ENCODE measurements around the gene RIMS4.
"Not testable (repeated sequence)": the region's sequence is repeated elsewhere in the genome, so short reads cannot be mapped to it uniquely, and the experiment has no call there.

The RIMS4 gene

DNA sequence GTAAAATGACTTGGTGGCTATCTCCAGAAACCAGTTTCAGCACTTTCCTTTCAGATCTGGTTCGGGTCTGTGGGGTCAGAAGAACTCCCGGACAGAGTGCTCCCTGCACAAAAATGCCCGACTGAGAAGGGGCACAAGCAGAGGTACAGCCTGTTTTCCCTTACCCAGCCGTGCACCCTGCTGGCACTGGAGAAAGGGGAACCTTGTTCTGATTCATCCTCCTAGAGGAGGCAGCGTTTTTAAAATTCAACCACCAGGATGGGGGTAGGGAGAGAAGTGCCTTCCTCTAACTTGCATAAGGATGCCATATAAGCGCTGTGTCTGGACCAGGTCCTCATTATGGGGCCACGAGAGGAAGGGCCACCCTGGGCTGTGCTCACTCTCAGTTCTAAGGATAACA is 17.6 kb downstream of the RIMS4 start:
- no peak for DNase-seq

DNA sequence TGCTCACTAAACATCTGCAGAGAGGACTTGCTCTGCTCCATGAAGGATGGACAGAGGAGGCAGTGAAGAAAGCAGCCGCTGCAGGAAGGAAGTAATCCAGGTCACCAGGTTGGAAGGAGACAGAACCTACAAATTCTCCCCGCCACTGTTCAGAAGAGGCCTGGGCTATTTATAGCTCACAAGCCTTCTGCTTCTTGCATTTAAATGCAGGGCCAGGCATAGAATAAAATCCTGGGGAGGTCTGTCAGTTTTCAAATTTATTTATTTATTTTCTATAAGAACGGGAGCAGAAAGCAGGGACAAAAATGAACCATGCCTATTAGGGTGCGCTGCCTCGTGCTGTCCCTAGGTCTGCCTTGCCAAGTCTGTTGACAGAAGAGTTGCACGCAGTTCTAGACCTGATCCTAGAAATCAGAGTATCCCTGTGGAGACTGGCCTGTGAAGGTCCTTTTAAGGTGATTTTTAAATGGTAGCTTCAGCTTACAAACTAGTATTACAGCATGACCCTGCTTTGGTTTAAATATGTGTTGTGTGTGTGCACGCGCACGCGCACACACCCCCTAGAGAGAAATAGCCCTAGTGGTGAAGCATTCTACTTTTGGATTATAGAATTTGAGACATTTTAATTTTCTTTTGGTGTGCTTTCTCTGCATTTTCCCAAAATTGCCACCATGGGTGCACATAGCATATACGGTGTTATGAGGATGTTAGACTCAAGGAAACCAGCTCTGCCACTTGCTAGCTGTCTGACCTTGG is 19.5 kb downstream of the RIMS4 start:
- no peak for DNase-seq

GRCh38 chr20:44788706-44789456 is 21.5 kb downstream of the RIMS4 start:
- DNase-seq = no peak

GRCh38 chr20:44787299-44787698 is 23.0 kb downstream of the RIMS4 start:
- DNase-seq = no peak

GRCh38 chr20:44785768-44786167 is 24.6 kb downstream of the RIMS4 start:
- no peak for DNase-seq

- DNase-seq = no peak
These were observed 25.7 kb downstream of the RIMS4 start for GRCh38 chr20:44784688-44785087.

DNA sequence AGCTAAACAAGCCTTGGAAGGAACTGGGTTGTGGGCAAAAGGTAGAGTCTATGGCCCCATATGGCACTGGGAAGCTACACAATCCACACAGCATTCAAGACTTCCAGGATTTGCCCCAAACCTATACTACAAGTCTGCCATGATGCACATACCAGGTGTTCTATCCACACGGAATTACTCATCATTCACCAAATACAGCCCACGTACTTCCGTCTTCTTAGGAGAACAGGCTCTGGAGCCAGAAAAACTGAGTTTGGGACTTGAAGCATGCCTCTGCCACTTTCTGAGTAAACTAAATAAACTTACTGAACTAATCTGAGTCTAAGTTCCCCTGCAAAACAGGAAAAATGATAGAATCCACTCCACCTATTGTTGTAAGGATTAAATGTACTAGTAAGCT is 28.6 kb downstream of the RIMS4 start:
- DNase-seq = no peak

GRCh38 chr20:44781118-44781517 is 29.2 kb downstream of the RIMS4 start:
- DNase-seq = no peak

GRCh38 chr20:44780226-44780625 is 30.1 kb downstream of the RIMS4 start:
- DNase-seq = no peak

GRCh38 chr20:44776980-44777379 is 33.4 kb downstream of the RIMS4 start:
- DNase-seq = no peak

- no peak for DNase-seq
These were observed 37.1 kb downstream of the RIMS4 start for GRCh38 chr20:44773070-44773829.

GRCh38 chr20:44772636-44773035 is 37.7 kb downstream of the RIMS4 start:
- DNase-seq = no peak

DNA sequence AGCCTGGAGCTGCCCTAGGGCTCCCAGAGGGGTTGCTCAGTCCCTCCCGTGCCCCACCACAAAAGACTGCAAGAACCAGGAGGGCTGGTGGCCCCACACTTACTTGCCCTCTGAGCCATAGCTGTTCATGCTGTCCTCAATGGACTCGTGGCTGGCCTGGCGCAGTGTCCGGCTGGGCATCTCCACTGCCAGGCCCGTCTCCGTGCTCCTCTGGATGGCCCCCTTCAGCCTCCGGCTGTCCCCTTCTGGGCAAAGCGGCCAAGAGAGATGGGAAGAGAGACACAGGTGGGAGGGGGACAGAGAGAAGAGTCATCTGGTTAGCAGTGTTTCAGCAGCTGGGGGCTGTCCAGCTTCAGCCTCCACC is 39.2 kb downstream of the RIMS4 start:
- no peak for DNase-seq

GRCh38 chr20:44770484-44771171 is 39.7 kb downstream of the RIMS4 start:
- DNase-seq = no peak

- no peak for DNase-seq
These were observed 40.9 kb downstream of the RIMS4 start for GRCh38 chr20:44769481-44769863.

DNA sequence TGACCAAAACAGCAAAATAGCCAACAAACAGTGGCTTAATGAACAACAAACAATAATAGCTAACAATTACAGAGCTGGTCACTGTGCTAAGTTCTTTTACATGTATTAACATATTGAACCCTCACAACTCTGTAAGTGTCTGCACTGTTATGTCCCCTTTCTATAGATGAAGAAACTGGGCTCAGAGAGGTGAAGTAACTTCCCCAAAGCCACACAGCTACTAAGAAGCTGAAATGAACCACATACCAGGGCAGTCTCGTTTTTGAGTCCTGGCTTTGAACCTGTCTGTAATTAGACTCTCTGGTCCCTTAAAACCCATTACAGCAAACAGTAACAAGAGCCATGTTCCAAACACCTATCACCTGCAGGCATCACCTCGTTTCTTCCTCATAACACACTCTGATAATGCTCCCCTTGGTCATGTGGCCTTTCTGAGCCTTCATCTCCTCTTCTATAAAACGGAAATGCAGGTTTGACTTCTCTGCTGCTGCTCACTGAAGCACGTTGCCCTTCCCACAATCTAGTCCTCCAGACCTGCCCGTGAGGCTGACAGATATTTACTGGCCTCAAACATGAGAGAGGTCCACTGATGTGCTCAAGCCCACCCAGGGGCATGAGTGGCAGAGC is 41.4 kb downstream of the RIMS4 start:
- no peak for DNase-seq

- DNase-seq = no peak
These were observed 42.1 kb downstream of the RIMS4 start for GRCh38 chr20:44768256-44768655.

DNA sequence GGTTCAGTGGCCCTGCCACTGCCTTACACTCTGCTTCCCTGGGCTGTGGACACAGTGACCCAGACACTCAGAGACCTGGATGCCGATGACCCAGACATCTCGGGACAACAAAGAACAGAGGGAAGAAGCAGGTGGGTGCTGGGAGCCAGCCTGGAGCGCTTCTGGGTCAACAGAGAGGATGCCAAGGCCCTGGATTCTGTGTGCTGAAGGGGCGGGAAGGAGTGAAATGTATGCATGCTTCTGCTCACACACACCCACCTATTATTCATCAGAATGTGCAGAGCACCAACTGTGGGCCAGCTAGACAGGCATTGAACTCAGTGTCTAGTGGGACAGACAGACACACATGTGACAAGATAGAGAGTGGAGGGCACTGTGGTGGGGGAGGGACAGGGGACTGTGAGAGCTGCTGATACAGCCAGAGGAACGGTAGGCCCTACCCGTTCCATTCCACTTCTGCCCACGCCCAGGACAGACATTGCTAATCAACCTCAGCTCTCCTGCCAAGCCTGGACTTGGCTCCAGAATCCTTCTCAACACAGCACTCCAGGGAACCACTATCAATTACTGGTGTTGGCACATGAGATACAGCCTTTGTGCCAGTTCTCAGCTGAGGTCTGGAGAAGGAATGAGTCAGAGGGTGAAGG is 44.5 kb downstream of the RIMS4 start:
- DNase-seq = no peak

- no peak for DNase-seq
These were observed 45.3 kb downstream of the RIMS4 start for GRCh38 chr20:44765091-44765490.

DNA sequence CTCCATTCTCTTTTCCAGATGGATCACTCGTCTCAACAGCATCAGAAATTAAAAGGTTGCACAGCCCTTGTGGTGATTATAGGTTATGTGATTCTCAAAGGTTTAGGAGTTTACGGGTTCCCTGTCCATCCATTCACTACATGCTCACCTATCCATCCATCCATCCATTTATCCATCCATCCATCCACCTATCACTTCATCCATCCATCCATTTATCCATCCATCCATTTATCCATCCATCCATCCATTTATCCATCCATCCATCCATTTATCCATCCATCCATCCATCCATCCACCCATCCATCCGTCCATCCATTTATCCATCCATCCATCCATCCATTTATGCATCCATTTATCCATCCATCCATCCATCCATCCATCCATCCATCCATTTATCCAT is 46.5 kb downstream of the RIMS4 start:
- DNase-seq = not testable (repeated sequence)

DNA sequence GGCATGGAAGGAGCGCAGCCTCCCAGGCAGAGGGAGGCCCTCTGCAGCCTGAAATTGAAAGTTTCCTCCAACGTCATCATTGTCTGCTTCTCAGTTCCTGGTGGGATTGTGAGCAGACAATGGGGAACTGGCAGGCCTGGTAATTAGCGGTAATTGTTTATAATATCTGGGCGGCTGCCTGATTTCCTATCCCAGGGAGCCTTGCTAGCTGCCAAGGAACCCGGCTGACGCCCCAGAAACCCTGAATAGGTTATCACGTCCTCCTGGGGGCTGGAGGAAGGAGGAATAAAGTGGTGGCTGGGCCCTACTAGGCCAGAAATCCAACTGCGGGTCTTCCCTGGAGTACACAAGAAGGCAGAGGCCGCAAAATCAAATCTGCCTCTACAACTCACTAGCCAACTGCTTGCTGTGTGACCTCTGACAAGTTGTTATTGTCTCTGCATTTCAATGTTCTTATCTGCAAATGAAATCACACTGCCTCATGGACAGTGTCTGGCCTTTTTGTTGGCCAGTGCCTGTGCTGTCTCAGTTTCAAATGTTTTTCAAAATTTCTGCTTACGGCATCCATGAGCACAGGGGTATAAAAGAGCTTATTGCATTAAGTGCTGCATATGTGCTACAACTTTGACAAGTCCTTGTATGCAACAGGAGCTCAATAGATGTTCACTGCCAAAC is 47.7 kb downstream of the RIMS4 start:
- DNase-seq = no peak

DNA sequence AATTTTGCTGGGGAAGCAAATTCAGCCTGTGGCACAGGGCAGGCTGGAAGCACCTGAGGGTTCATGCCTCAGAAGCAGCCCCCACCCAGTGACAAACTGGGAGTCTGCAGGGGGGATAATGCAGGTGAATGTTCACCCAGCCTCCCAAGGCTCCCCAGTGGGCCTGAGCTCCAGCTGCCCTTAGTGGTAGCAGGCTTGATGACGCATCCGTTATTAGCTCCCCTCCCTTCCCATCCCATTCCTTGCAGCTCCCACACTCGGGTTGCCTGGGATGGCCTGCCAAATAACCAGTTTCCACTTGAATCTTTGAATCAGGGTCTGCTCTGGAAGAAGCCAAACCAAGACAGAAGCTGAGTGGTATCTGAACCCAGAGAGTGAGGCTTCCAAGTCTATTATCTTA is 48.9 kb downstream of the RIMS4 start:
- no peak for DNase-seq
